Coronary artery (tissue), 2 donors: ENCODE measurements around the gene PCSK2.

Experiments used
- DNase-seq: peaks from one replicate; pipeline ENCODE4 v3.0.0-alpha.2; 2017; ENCODE audit warnings: low spot score
- H3K27ac ChIP-seq, 2 donors: fragments of 200-600 bp; sonication (generic); one replicate each; pipeline ENCODE4 v1.5.1; 2016 to 2019
- H3K4me3 ChIP-seq: fragments of 200-600 bp; sonication (generic); 2 replicates; pipeline ENCODE4 v1.5.1; 2016; ENCODE audit warnings: mild to moderate bottlenecking, moderate library complexity
- CTCF ChIP-seq: fragments of 200-600 bp; sonication (generic); IDR thresholded peaks from one replicate; pipeline ENCODE4 v1.5.1; 2019; ENCODE audit warnings: antibody characterized with exemption

PCSK2 gene

GRCh38 chr20:17326096-17326495 lies 99.3 kb downstream of the PCSK2 start:
- H3K27ac ChIP-seq, result no peak overlapping the region
- H3K4me3 ChIP-seq, result no peak overlapping the region
- no peak for TF ChIP-seq CTCF
- no peak for DNase-seq

- H3K4me3 ChIP-seq, result no peak overlapping the region
- H3K27ac ChIP-seq, result no peak overlapping the region
- no peak for TF ChIP-seq CTCF
- no peak for DNase-seq
Observed at GRCh38 chr20:17327185-17328148, 100.6 kb downstream of the PCSK2 start.

- no peak overlapping the region for H3K27ac ChIP-seq
- no peak overlapping the region for H3K4me3 ChIP-seq
- TF ChIP-seq CTCF, result no peak
- no peak for DNase-seq
Observed at GRCh38 chr20:17334932-17335331, 108.1 kb downstream of the PCSK2 start.

GRCh38 chr20:17339000-17339399 lies 112.2 kb downstream of the PCSK2 start:
- no peak for DNase-seq
- no peak overlapping the region for H3K4me3 ChIP-seq
- no peak for TF ChIP-seq CTCF
- no peak overlapping the region for H3K27ac ChIP-seq

GRCh38 chr20:17343091-17343490 lies 116.3 kb downstream of the PCSK2 start:
- no peak for TF ChIP-seq CTCF
- H3K27ac ChIP-seq, result no peak overlapping the region
- no peak overlapping the region for H3K4me3 ChIP-seq
- DNase-seq, result no peak

- TF ChIP-seq CTCF, result no peak
- no peak for DNase-seq
- Histone ChIP-seq H3K27ac (no peak overlapping the region), H3K4me3 (no peak overlapping the region)
Observed at GRCh38 chr20:17343656-17344452, 117.0 kb downstream of the PCSK2 start.
